ENCODE data around the gene DHX35.

- no peak for TF ChIP-seq POLR2A (IDR thresholded peaks at IDR 0.05; ENCODE audit: low read length)
- TF ChIP-seq GATA1 (IDR thresholded peaks at IDR 0.05; ENCODE audit: low read depth, low read length): no peak
Measured at GRCh38 chr20:38995536-38996044, 33.4 kb downstream of the DHX35 start.
